DMS53 treated with DMSO at 0.1 percent for 48 hours (cell line): ENCODE data around the gene MPP3.

Experiments
- DNase-seq: peaks from one replicate; lab custom pipeline; 2025; ENCODE audit not compliant: unreplicated experiment; lab: John Stamatoyannopoulos, UW

MPP3 gene

DNA sequence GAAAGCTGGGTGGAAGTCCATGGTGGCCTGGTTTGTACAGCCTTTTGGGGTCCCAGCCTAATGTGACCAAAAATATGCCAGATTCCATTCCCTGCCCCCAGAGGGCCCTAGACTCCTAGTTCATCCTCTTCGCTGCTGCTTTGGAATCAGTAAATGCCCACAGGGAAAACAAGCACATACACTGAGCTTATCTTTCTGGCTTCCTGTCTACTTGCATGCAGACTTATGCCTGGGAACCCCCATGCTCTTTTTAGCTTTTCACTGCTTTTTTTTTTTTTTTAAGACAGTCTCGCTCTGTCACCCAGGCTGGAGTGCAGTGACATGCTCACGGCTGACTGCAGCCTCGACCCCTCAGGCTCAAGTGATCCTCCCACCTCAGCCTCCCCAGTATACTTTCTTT lies 7.9 kb upstream of the MPP3 start:
- DNase-seq = no peak

- DNase-seq = peak; percentile 96
Observed at GRCh38 chr17:43839670-43840108, 6.7 kb upstream of the MPP3 start.

DNA sequence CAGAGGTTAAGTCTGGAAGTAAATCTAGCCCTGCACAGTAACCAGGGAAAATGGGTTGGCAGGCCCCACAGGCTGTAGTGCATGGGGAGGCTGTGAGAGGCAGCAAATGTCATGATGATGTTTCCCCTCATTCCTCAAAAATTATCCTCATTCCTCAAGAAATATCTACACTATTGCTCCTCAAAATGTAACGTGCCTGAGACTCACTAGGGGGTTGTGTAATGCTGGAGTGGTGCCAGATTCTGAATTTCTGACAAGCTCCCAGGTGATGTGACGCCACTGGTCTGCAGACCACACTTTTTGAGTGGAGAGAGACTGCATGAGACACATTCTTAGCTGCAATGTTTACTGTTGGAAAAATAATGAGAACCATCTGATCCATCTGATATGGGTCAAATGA lies 1.2 kb upstream of the MPP3 start:
- no peak for DNase-seq

- DNase-seq = peak; percentile 37
Observed at GRCh38 chr17:43832168-43832975, 574 bp downstream of the MPP3 start.

GRCh38 chr17:43831633-43832032 lies 1.3 kb downstream of the MPP3 start:
- no peak for DNase-seq

- no peak for DNase-seq
Observed at GRCh38 chr17:43830510-43831140, 2.3 kb downstream of the MPP3 start.

- no peak for DNase-seq
Observed at GRCh38 chr17:43829738-43830137, 3.2 kb downstream of the MPP3 start.

DNA sequence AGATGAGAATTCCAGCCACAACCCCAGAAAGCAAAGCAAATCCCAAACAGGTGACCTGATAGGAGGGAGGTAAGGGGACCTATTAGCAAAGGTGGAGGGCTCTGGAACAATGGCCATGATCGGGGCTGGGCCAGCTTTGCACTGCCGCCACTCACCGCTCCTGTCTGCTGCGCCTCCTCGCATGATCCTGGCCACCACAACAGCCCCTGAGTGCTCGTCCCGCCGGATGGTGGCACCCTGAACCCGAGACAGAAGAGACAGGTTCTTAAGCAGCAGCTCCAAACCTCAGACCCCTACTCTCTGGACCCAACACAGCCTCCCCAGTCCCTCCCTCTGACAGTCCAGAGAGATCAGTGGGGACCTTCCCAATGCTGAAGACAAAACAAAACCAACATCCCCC lies 5.3 kb downstream of the MPP3 start:
- no peak for DNase-seq

- no peak for DNase-seq
Observed at GRCh38 chr17:43826206-43826605, 6.7 kb downstream of the MPP3 start.

- DNase-seq = no peak
Observed at GRCh38 chr17:43825567-43825966, 7.4 kb downstream of the MPP3 start.

GRCh38 chr17:43823350-43824084 lies 9.4 kb downstream of the MPP3 start:
- no peak for DNase-seq

- no peak for DNase-seq
Observed at GRCh38 chr17:43822570-43823190, 10.3 kb downstream of the MPP3 start.

DNA sequence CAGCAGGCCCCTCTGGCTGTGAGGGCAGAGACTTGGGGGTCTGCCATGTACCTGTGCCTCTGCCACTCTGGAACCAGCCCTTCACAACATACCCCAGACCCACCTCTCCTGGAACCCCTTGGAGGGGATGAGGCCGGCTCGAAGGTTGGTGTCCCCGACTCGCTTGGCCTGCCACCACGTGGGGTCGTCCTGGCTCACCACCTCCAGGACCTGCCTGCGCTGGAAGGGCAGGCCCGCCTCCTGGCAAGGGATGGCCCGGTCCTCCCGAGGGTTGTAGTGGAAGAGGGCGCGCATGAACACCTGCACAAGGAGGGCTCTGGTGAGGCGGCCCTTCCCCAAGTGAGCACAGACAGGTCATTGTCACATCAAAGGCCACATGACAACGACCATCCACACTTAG lies 12.2 kb downstream of the MPP3 start:
- DNase-seq = no peak

DNA sequence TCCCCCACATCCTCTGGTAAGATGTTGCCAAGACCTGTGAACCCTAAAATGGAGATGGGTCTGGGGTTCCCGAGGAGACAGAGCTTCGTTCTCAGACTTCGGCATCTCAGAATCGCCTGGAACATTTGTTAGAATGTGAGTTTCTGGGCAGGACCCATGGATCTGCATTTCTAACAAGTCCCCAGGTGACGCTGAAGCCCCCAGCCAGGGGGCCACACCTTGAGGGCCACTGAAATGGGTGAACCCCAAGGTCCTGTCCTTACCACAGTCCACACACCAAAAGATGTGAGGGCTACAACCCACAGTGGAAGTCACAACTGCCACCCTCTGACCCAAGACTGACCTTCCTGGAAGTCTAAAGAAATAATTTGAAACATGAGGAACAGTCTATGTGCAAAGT lies 14.0 kb downstream of the MPP3 start:
- no peak for DNase-seq

DNA sequence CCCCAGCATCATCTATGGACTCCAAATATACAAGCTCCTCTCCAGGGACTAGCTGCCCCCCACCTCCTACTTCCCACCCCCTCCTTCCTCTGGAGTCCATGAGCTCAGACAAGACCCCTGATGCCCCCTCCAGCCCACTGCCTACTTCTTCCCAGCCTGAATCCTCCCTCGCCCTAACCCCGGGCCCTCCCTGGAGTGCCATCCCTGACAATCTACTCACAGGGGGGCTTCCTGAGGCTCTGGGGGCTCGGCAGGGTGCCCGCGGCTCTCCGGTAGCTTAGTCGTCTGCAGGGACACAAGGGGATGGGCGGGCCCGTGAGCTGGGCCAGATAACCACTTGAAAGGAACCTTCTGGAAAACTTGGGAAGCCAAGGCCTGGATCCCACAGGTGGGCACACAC lies 15.1 kb downstream of the MPP3 start:
- no peak for DNase-seq

GRCh38 chr17:43816336-43817320 lies 16.3 kb downstream of the MPP3 start:
- no peak for DNase-seq

DNA sequence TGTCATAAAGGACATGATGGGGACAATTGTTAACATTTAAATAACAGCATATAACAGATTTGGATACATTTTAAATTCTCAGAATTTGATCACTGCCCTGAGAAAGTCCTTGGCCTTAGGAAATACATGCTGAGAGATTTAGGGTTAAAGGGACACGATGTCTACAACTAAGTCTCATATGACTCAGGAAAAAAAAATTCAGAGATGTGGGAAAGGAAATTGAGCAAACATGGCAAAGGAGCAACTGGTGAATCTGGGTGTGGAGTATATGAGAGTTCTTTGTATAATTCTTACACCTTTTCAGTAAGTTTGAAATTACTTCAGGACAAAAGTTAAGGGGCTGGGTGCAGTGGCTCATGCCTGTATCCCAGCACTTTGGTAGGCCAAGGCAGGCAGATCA lies 18.2 kb downstream of the MPP3 start:
- no peak for DNase-seq

- no peak for DNase-seq
Observed at GRCh38 chr17:43814026-43814425, 18.9 kb downstream of the MPP3 start.

GRCh38 chr17:43813386-43813785 lies 19.6 kb downstream of the MPP3 start:
- DNase-seq = no peak
